Hematopoietic multipotent progenitor cell treated with erythropoietin and hydrocortisone succinate and interleukin-3 and kit ligand, for 15 days (in vitro differentiated cells): Measurements from ENCODE around the gene TPCN2.

ENCODE experiments used
- DNase-seq: peaks from one replicate; pipeline ENCODE4 v3.0.0-alpha.2; 2015; ENCODE audit warnings: low spot score

Gene TPCN2

DNA sequence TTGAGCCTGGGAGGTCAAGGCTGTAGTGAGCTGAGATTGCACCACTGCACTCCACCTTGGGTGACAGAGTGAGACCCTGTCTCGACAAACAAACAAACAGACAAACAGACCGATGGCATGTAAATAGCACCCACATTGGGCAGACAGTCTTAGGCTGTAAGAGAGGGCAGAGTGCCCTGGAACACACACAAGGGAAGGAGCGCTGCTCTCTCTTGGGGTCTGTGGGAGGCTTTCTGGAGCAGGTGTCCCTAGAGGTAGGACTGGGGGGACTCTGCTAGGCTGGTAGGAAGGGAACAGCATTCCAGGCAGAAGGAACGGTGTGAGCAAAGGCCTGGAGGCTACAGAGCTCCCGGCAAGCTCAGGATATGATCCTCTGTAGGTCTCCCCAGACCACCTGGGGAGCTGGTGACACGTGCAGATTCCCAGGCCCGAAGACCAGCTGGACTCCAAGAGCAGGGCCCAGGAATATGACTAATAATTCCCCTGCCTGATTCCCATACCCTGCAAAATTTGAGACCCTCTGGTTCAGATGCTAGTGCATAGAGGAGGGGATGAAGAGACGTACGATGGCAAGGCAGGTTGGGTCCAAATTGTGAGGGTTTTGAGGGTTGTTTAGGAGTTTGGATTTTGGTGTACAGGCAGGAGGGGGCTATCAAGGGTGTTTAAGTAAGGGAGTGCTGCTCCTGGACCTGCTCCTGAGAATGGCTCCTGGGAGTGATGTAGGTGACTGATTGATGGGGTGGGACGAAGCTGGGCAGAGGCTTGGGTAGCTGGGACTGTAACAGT is 118.6 kb downstream of the TPCN2 start:
- no peak for DNase-seq

DNA sequence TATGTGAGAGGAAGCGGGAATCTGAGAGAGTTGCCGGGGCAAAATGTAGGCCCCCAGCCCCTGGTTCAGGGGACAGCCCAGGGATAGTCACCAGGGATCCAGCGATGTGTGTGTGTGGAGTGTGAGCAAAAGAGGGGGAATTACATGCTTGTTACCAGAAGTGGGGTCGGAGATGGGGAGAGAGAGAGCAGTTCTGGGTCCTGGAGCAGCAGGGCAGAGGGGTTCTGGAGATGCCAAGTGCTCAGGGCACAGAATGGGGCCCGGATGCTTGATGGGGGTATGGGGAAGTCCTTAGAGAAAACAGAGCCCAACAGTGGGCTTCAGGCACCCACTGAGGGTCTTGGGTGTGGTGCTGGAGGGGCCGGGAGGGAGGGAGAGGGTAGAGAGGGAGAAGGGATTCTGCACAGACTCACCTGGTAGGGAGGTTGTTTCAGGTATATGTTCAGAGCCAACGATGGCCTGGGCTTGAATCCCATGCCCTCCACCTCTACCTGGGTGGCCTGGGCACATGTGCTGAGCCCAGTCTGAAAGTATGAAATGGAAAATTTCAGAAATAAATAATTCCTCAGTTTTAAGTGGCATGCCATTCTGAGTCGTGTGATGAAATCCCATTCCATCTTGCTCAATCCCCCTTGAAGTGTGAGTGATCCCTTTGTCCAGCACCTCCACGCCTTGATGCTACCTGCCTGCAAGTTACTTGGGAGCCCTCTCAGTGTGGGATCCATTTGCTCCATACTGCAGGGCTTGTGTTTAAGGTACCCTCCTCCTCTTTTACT is 119.4 kb downstream of the TPCN2 start:
- no peak for DNase-seq

DNA sequence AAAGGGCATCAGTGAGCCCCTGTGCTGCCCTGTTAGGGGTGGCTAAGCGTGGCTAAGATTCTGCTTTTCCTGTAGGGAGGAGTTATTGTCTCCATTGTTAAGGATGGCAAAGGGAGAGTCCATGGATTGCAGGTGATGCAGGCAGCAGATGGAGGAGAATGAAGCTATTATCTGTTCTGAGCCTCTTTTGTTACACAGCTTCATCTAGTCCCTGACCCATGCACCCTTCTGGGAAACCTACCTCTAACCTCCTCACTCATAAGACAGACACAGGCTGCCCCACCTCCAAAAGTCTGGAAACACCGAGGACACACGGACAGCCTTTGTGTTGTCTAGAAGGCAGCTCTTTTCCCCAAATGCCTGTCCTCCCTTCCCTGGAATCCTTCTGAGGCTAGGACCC is 120.7 kb downstream of the TPCN2 start:
- no peak for DNase-seq

DNA sequence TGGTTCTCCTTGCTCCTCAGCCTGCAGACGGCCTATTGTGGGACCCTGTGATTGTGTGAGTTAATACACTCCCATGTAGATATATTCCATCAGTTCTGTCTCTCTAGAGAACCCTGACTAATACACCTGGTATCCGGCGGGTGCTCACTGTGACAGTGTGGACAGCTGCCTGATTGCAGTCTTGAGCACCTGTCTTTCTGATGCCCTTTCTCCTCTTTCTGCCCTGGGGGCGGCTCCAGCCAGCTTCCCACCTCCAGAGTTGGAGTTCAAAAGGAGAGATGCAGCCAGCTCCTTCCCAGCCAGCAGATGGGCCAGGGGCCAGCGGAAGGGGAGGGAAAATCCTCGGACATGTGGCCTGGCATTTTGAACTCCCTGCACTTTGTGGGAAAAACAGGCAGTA is 122.0 kb downstream of the TPCN2 start:
- DNase-seq: no peak

DNA sequence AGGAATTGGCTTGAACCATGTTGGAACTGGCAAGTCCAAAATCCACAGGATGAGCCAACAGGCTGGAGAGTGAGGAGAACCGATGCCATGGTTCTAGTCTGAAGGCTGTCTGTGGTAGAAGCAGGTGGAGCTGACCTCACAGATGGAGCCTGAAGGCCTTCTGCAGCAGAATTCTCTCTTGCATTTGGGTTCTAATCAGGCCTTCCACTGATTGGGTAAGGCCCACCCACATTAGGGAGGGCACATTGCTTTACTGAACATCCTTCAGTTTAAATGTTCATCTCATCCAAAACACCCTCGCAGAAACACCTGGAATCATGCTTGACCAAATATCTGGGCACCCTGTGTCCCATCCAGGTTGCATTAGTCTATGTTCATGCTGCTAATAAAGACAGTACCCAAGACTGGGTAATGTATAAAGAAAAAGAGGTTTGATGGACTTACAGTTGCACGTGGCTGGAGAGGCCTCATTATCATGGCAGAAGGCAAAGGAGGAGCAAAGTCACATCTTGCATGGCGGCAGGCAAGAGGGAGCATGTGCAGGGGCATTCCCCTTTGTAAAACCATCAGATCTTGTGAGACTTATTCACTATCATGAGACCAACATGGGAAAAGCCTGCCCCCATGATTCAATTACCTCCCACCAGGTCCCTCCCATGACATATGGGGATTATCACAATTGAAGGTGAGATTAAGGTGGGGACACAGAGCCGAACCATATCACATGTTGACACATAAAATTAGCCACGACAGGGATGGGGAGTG is 122.9 kb downstream of the TPCN2 start:
- no peak for DNase-seq

DNA sequence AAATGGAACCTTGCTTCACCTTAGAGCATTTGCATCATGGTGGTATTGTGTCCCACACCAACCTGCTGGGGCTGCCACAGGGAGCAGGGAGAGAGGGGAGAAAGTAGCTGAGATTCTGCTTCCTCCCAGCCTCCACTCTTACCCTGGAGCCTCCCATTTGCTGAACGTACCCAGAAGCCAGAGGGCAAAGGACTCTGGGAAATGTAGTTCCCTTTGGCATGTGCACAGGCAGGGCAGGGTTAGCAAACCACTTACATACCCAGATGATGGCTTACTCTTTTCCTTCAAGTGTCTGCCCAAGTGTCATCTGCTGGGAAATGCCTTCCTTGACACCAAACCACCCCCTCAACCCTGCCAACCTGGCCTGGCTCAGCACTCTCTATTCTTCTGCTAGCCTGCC is 123.9 kb downstream of the TPCN2 start:
- no peak for DNase-seq

DNA sequence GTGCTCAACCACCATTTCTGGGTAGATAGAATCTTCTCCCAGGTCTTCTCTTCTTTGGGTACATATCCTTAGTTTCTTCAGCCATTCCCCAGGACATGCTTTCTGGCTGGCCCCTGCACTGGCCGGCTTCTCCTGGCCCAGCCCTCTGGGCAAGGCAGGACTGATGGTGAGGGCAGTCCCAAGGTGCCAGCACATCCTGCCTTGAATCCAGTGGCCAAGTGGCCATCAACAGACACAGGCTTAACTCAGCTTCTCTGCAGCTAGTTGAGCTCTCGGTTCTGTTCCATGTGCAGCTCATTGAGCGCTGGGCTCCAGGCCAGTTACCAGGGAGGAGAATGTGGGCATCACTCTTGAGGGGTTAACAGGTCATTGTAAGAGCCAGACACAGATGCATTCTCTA is 124.6 kb downstream of the TPCN2 start:
- no peak for DNase-seq

DNA sequence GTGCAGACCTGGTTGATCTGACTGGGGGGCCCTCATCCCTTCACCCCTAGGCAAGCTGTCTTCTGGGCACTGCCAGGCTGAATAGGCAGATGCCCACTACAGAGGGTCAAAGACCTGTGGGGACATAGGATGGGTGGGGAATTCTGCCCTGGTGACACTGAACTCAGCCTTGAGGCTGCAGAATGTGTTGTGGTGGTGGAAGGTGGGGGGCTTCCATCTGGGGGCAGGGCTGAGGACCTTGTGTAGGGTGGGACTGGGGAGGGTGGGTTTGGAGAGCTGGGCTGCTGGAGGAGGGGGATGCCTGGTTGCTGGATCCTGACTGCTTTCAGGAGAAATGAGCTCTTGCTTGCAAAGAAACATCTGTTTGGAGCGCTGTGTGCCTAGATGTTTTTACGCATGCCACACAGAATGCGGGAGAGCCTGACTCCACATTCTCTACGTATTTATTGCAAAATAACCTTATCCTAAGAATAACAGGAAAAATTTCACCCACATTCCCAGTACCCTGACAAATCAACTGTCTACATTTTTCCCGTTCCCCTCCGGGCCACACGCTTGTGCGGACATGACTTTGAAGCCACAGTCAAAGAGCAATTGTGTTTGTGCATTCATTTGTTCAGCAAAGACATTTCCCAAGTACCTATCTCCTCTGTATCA is 125.3 kb downstream of the TPCN2 start:
- no peak for DNase-seq

DNA sequence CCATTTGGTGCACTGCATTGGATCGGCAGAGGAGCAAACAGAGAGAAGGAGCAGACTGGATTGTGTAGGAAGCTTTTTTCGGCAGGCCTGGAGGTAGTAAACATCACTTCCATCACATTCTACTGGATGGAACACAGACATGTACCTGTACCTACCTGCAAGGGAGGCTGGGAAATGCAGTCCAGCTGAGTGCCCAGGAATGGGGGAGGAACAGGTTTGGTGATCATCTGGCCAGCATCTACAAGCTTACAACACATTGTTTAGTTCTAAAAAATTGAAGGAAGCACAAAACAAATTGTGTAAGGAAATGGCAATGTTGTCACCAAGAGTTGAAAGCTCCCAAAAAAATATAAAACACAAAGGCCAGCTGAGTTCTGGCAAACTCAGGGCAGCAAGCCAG is 126.1 kb downstream of the TPCN2 start:
- no peak for DNase-seq

DNA sequence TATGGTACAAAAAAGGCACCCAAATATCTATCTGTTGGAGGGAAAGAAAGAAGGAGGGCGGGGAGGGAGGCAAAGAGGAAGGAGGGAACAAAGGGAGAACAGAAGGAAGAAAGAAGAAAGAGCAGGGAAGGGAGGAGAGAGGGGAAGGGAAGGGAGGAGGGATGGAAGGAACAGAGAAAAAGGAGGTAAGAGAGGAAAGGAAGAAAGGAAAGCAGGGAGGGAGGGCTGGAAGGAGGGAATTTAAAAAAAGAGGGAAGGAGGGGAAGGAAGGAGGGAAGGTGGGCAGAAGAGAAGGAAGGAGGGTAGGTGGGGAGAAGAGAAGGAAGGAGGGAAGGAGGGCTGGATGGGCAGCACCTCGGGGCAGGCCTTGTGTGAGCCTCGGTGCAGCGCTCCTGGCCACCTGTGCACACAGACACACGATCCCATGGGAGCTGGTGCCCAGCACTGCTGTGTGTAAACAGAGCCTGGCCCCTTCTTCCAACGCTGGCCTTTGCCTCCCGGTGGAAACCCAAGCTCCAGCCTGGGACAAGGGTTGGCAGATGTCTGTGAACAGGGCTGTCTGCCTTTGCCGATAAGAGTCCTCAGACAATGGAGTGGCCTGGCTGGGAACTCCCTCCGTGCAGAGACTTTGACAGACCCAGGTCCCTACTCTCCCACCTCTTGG is 130.2 kb downstream of the TPCN2 start:
- DNase-seq: no peak

DNA sequence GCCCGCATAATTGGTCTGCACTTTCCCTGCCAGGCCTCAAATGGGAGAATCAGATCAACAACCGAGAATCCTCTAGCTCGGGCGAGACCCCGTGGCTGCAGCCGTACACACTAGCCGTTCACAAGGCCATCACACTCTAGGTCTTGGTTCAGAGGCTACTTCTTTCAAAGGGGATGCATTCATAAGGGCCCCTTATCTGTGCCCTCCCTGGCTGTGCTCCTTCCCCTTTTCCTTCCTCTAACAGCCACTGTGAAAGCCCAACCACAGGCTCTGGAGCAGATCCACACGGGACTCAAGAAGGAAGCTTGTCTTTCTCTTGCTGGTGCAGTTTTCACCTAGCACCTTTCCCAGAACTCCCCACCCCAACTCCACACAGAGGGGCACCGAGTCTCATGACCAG is 131.5 kb downstream of the TPCN2 start:
- no peak for DNase-seq

DNA sequence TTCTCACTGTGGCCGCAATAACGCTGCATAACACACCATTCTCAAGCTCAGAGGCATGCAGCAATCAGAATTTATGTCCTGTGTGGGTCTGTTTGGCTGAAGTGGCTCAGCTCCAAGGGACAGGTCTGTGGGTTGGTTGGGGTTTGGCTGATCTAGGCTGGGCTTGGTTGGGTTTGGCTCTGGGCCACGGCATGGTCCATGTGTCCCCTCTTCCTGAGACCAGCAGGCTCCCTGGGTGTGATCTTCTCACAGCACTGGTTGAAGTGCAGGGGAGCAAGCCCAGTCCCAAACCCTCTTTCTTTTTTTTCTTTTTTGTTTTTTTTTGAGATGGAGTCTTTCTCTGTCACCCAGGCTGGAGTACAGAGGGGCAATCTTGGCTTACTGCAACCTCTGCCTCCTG is 132.0 kb downstream of the TPCN2 start:
- DNase-seq: no peak

DNA sequence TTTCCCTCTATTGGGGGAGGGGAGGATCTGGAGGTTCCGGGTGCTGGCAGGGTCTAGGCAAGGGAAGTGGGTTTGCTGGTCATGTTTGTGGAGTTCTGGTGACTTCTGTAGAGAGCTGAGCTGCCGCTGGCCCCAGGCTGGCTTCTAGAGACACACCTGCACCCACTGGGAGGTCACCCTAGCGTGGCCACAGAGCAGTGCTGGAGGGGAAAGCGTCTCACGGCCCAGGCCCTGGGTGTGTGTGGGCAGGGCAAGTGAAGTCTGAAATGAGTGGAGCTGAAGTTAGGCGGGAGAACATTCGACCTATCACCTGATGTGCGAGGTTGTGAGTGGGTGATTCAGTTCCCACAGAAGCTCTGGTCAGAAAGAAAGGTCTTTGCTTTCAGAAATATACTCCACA is 134.9 kb downstream of the TPCN2 start:
- DNase-seq: no peak
